Mesenchymal stem cell (in vitro differentiated cells and primary cell): Measurements from ENCODE around the gene GET3.

Experiments
- DNase-seq: peaks from one replicate; pipeline ENCODE4 v3.0.0-alpha.2; 2013
- H2AFZ ChIP-seq: one replicate; pipeline ENCODE4 v1.6.1; 2013; ENCODE audit warnings: low read depth, mild to moderate bottlenecking, control low read depth, inconsistent platforms, low read length, moderate library complexity
- H2AK5ac ChIP-seq: 2 replicates; pipeline ENCODE4 v1.6.1; 2013; ENCODE audit warnings: low read length, moderate library complexity, mild to moderate bottlenecking, inconsistent platforms; ENCODE audit not compliant: severe bottlenecking
- H2BK120ac ChIP-seq: one replicate; pipeline ENCODE4 v1.6.1; 2013; ENCODE audit warnings: low read depth, mild to moderate bottlenecking, inconsistent platforms, low read length, moderate library complexity
- H2BK12ac ChIP-seq, 2 experiments: one replicate each; pipeline ENCODE4 v1.6.1; 2013; ENCODE audit warnings: inconsistent platforms in 2 of 2, low read length in 2 of 2, mild to moderate bottlenecking in 2 of 2, moderate library complexity in 2 of 2, control low read depth in 1 of 2
- H2BK15ac ChIP-seq: one replicate; pipeline ENCODE4 v1.6.1; 2013; ENCODE audit warnings: mild to moderate bottlenecking, low read depth, inconsistent platforms; ENCODE audit not compliant: poor library complexity, severe bottlenecking
- H2BK5ac ChIP-seq: 2 replicates; pipeline ENCODE4 v1.6.1; 2013; ENCODE audit warnings: low read depth, mild to moderate bottlenecking, low read length, control low read depth, inconsistent platforms; ENCODE audit not compliant: poor library complexity, severe bottlenecking
- H3K14ac ChIP-seq, 2 experiments: one replicate each; pipeline ENCODE4 v1.6.1; 2013; ENCODE audit warnings: inconsistent platforms in 2 of 2, low read length in 2 of 2, control low read depth in 1 of 2, mild to moderate bottlenecking in 1 of 2, moderate library complexity in 1 of 2
- H3K18ac ChIP-seq, 2 experiments: one replicate each; pipeline ENCODE4 v1.6.1; 2013; ENCODE audit warnings: inconsistent platforms in 2 of 2, low read length in 2 of 2, control low read depth in 1 of 2, low read depth in 1 of 2, mild to moderate bottlenecking in 1 of 2
- H3K23ac ChIP-seq, 2 experiments: one replicate each; pipeline ENCODE4 v1.6.1; 2013; ENCODE audit warnings: inconsistent platforms in 2 of 2, low read length in 2 of 2, mild to moderate bottlenecking in 2 of 2, moderate library complexity in 2 of 2, control low read depth in 1 of 2
- H3K27ac ChIP-seq: 2 replicates; pipeline ENCODE4 v1.5.1; 2013; ENCODE audit warnings: mild to moderate bottlenecking, moderate library complexity, low read length, control low read depth, inconsistent platforms; ENCODE audit not compliant: poor library complexity, severe bottlenecking
- H3K27me3 ChIP-seq, 2 experiments: 2 replicates each; pipeline versions ENCODE4 v1.6.1 to v1.7.0; 2013; ENCODE audit warnings: low read length in 2 of 2, mild to moderate bottlenecking in 2 of 2, moderate library complexity in 2 of 2, control low read depth in 1 of 2, inconsistent platforms in 1 of 2; ENCODE audit not compliant: control insufficient read depth in 1 of 2, insufficient read depth in 1 of 2
- H3K36me3 ChIP-seq, 2 experiments: 2 replicates each; pipeline versions ENCODE4 v1.6.1 to v1.7.0; 2013; ENCODE audit warnings: low read length in 2 of 2, control low read depth in 1 of 2, inconsistent platforms in 1 of 2, low read depth in 1 of 2, mild to moderate bottlenecking in 1 of 2; ENCODE audit not compliant: insufficient read depth in 2 of 2, control insufficient read depth in 1 of 2
- H3K4ac ChIP-seq, 2 experiments: one replicate each; pipeline ENCODE4 v1.6.1; 2013; ENCODE audit warnings: inconsistent platforms in 2 of 2, low read length in 2 of 2, mild to moderate bottlenecking in 2 of 2, moderate library complexity in 2 of 2, control low read depth in 1 of 2, low read depth in 1 of 2
- H3K4me1 ChIP-seq: 2 replicates; pipeline ENCODE4 v1.6.1; 2013; ENCODE audit warnings: low read depth, low read length, control low read depth; ENCODE audit not compliant: control insufficient read depth, insufficient read depth
- H3K4me2 ChIP-seq: 2 replicates; pipeline ENCODE4 v1.6.1; 2013; ENCODE audit warnings: low read length, mild to moderate bottlenecking, inconsistent platforms; ENCODE audit not compliant: poor library complexity, severe bottlenecking
- H3K4me3 ChIP-seq, 2 experiments: 2 replicates each; pipeline versions ENCODE4 v1.5.1 to v1.7.0; 2013; ENCODE audit warnings: low read length in 2 of 2, mild to moderate bottlenecking in 2 of 2, control low read depth in 1 of 2, low read depth in 1 of 2; ENCODE audit not compliant: insufficient read depth in 1 of 2
- H3K79me1 ChIP-seq: replicated peaks from 2 replicates; pipeline ENCODE4 v1.6.1; 2013; ENCODE audit warnings: mild to moderate bottlenecking, control low read depth, low read length, inconsistent platforms; ENCODE audit not compliant: poor library complexity, severe bottlenecking
- H3K9ac ChIP-seq: 2 replicates; pipeline ENCODE4 v1.7.0; 2013; ENCODE audit warnings: mild to moderate bottlenecking, low read length, moderate library complexity
- H3K9me3 ChIP-seq: 2 replicates; pipeline ENCODE4 v1.7.0; 2013; ENCODE audit warnings: mild to moderate bottlenecking, low read length; ENCODE audit not compliant: control insufficient read depth
- H4K8ac ChIP-seq: one replicate; pipeline ENCODE4 v1.6.1; 2013; ENCODE audit warnings: inconsistent platforms, mild to moderate bottlenecking, low read length, moderate library complexity
- H4K91ac ChIP-seq: one replicate; pipeline ENCODE4 v1.6.1; 2013; ENCODE audit warnings: mild to moderate bottlenecking, low read length, inconsistent platforms
- WGBS: methylation state at CpG from one replicate; pipeline ENCODE4 v1.1.7; 2013; ENCODE audit warnings: mixed read lengths; 5-methylcytosine and 5-hydroxymethylcytosine counted together

The GET3 gene

DNA sequence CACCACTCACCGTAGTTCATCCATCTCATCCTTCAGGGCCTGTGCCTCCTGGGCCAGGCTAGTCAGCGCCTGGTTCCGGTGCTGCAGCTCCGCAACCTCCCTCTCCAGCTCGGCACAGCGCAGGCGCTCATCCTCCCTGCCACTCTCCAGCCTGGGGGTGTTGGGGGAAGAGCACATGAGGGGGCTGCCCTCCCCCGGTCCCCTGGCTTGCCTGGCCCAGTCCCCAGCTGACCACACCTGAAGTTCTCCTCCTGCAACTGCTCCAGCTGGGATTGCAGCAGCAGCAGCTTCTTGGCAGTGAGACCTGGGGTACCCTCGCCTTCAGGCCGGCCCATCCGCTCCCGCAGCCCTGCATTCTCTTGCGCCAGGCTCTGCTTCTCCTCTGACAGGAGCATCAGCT, 33.6 kb downstream of the GET3 start:
- Histone ChIP-seq H3K36me3 (peaks cover 37 to 46% of the 10 kb centered on the region in 2 experiments), H2AK5ac (no peak overlapping the region)

DNA sequence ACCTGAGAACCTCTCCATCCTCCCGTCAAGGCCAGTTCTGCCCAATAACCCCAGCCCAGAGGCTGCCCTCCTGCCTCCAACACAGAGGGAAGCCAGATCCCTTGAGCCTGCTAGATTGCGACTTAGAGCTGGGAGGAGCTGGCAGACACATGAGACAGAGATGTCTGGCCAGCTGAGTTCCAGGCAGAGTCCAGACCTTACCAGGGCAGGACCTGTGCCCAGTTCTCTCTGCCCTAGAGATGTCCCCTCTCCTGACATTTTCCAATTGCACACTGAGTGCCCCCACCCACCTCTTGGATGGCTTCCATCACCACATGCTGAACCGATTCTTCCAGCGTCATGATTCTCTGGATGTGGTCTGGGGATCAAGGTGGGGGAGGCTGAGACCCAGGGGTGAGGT, 35.0 kb downstream of the GET3 start:
- H2BK12ac ChIP-seq: no peak overlapping the region
- no peak overlapping the region for H3K27ac ChIP-seq
- H3K4ac ChIP-seq: no peak overlapping the region
- H3K23ac ChIP-seq: no peak overlapping the region
- peak overlapping the region; percentile 18 for H3K9ac ChIP-seq
- H3K36me3 ChIP-seq: peaks cover 35 to 36% of the 10 kb centered on the region in 2 experiments
- H2BK120ac ChIP-seq: no peak overlapping the region
- H4K8ac ChIP-seq: no peak overlapping the region
- H3K4me1 ChIP-seq: peaks cover 14% of the 10 kb centered on the region
- H3K4me2 ChIP-seq: no peak overlapping the region
- no peak overlapping the region for H3K18ac ChIP-seq
- DNase-seq: no peak
- H3K79me1 ChIP-seq: peaks cover 10% of the 10 kb centered on the region
- no peak overlapping the region for H4K91ac ChIP-seq
- H3K27me3 ChIP-seq: no peaks in the 10 kb centered on the region
- no peak overlapping the region for H2AFZ ChIP-seq
- no peak overlapping the region for H2BK5ac ChIP-seq
- no peak overlapping the region for H3K14ac ChIP-seq
- H3K9me3 ChIP-seq: no peaks in the 10 kb centered on the region
- WGBS: 83% methylated on average over 4 of the region's 4 CpGs
- no peak overlapping the region for H3K4me3 ChIP-seq
- H2BK15ac ChIP-seq: no peak overlapping the region
- no peak overlapping the region for H2AK5ac ChIP-seq

More for the DNA sequence above, 33.6 kb downstream of the GET3 start:
- no peak for DNase-seq
- Histone ChIP-seq H3K4me2 (no peak overlapping the region), H3K27ac (no peak overlapping the region), H3K23ac (no peak overlapping the region), H2BK12ac (no peak overlapping the region), H3K4ac (no peak overlapping the region), H3K9me3 (no peaks in the 10 kb centered on the region), H2BK15ac (no peak overlapping the region), H3K27me3 (no peaks in the 10 kb centered on the region), H4K91ac (no peak overlapping the region), H2BK120ac (no peak overlapping the region), H2AFZ (no peak overlapping the region), H3K79me1 (peaks cover 10% of the 10 kb centered on the region), H3K4me3 (no peak overlapping the region), H3K18ac (no peak overlapping the region), H3K4me1 (peaks cover 12% of the 10 kb centered on the region), H3K9ac (no peak overlapping the region), H2BK5ac (no peak overlapping the region), H4K8ac (no peak overlapping the region), H3K14ac (no peak overlapping the region)
- WGBS: 96% methylated on average over 12 of the region's 13 CpGs

DNA sequence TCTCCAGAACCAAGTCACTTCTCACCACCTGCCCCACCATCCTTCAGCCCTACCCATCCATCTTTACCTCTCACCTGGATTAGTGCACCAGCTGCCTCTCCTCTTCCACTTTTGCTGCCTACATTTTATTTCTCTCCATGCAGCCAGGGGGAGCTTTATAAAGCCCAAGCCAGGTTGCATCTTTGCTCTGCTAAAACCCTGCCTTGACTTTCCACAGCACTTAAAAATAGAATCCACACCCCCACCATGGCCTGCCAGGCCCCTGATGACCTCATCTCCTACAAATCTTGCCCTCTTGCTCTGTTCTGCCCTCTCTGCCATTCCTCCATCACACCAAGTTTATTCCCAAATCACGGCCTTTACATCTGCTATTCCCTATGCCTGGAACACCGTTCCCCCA, 36.3 kb downstream of the GET3 start:
- Histone ChIP-seq H3K18ac (no peak overlapping the region), H3K36me3 (peaks cover 24 to 27% of the 10 kb centered on the region in 2 experiments), H4K91ac (no peak overlapping the region), H2AK5ac (no peak overlapping the region), H2BK12ac (no peak overlapping the region), H2AFZ (no peak overlapping the region), H3K9me3 (no peaks in the 10 kb centered on the region), H3K79me1 (peaks cover 10% of the 10 kb centered on the region), H3K27ac (no peak overlapping the region), H3K23ac (no peak overlapping the region), H2BK120ac (no peak overlapping the region), H3K4me1 (peaks cover 16% of the 10 kb centered on the region), H3K9ac (no peak overlapping the region), H4K8ac (no peak overlapping the region), H3K4me2 (no peak overlapping the region), H3K27me3 (no peaks in the 10 kb centered on the region), H2BK5ac (no peak overlapping the region), H2BK15ac (no peak overlapping the region), H3K4ac (no peak overlapping the region), H3K14ac (no peak overlapping the region), H3K4me3 (no peak overlapping the region)
- DNase-seq: peak; percentile 41
- 73% methylated on average over 2 of the region's 2 CpGs for WGBS

DNA sequence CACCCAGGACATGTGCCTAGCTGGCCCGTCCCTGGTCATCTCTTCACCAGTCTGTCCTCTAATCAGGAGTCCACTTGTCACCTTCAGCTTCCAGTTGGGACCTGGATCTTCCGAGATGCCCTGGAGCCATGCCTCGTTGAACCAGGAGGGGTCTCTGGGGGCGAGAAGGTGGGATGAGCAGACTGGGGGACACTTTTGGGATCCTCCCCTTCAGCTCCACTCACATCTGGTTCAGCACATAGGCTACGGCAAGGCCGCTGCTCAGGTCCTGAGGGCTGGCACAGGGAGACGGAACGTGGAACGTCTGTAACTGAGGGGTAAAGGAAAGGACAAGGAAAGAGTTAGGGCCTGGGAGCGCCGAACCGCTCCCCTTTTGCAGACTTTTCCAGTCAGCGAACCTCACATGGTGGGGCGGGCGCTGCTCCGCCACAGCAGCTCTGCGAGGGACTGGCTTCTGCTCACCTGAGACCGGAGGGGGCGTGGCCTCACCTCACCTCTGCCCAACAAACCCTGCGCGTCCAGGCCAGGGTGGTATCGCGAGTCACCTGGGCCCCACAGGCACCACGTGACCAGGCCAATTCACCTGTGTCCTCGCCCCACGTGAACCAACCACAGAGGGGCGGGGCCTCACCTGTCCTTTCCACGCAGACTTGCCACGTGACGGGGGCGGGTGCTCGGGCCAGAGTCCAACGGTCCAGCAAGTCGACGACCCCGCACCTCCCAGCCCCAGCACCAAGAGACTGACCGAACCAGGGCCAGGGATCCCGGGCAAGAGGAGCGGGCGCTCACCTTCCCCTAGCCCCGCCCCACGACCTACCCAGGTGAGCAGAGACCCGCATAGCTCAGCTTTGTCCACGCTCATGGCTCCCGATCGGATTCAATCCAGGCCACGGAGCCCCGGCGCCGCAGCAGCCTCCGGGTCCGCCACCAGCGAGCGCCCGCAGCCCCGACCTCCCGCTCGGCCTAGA, 37.6 kb downstream of the GET3 start, which contains the start of gene HOOK2:
Gene HOOK2 (minus strand): TSS at position 965 of the 968 bp plus-strand sequence. CDS start 103 bp downstream, at position 862.
- H2AK5ac ChIP-seq: no peak within 1 kb of the TSS
- peak within 1 kb of the TSS; percentile 74 to 87 for H3K4me3 ChIP-seq
- H2BK5ac ChIP-seq: no peak within 1 kb of the TSS
- peak within 1 kb of the TSS; percentile 24 for H2BK120ac ChIP-seq
- peak within 1 kb of the TSS; percentile 30 for H4K91ac ChIP-seq
- H2AFZ ChIP-seq: peak within 1 kb of the TSS; percentile 60
- H4K8ac ChIP-seq: peak within 1 kb of the TSS; percentile 66
- H3K4me1 ChIP-seq: peaks cover 24% of the 10 kb centered on the region
- H3K4me2 ChIP-seq: peak within 1 kb of the TSS; percentile 94
- no peak within 1 kb of the TSS for H3K23ac ChIP-seq
- H3K79me1 ChIP-seq: peaks cover 10% of the 10 kb centered on the region
- peak within 1 kb of the TSS; percentile 37 to 81 for H3K4ac ChIP-seq
- H3K36me3 ChIP-seq: peaks cover 17 to 23% of the 10 kb centered on the region in 2 experiments
- no peak for DNase-seq
- H2BK12ac ChIP-seq: peak within 1 kb of the TSS; percentile 3 to 9
- H3K18ac ChIP-seq: peak within 1 kb of the TSS; percentile 68 to 91
- no peaks in the 10 kb centered on the region for H3K9me3 ChIP-seq
- no peaks in the 10 kb centered on the region for H3K27me3 ChIP-seq
- no peak within 1 kb of the TSS for H3K27ac ChIP-seq
- H2BK15ac ChIP-seq: no peak within 1 kb of the TSS
- 30% methylated on average over 40 of the region's 58 CpGs for WGBS
- peak within 1 kb of the TSS in 1 of 2 experiments; percentile 82 for H3K14ac ChIP-seq
- peak within 1 kb of the TSS; percentile 85 for H3K9ac ChIP-seq
